PC-3 (cell line): ENCODE results near the gene BAIAP2L1. TPM values are rescaled to one million over a fixed set of nuclear protein-coding genes. Genes with fewer than 3 reads are reported as not detected.

Experiments used
- ATAC-seq: fragments of 200-7000 bp; cut with Tn5 transposase; 2 replicates; pipeline ENCODE4 v1.9.1; 2020; ENCODE audit warnings: mild to moderate bottlenecking, moderate library complexity
- BruUV-seq: library from RNA; stranded (reverse); fragments of 400-500 nt; replicated peaks from 2 replicates; lab custom pipeline; 2021; lab: Mats Ljungman, UMichigan
- CTCF ChIA-PET: fragments of 300-600 bp; sonication (Branson Sonifier 250); formaldehyde crosslinking; loops from one replicate; lab custom pipeline; 2022; ENCODE audit warnings: antibody characterized with exemption; lab: Charles Lee
- POLR2A ChIA-PET: fragments of 300-600 bp; sonication (Branson Sonifier 250); formaldehyde crosslinking; loops from one replicate; lab custom pipeline; 2022; ENCODE audit warnings: antibody characterized with exemption; ENCODE audit not compliant: unreplicated experiment; lab: Charles Lee
- DNase-seq: peaks from one replicate; pipeline ENCODE4 v3.0.0-alpha.2; 2015
- H2AFZ ChIP-seq: fragments of 300-600 bp; sonication (generic); 2 replicates; pipeline ENCODE4 v1.6.0; 2016; ENCODE audit warnings: antibody characterized with exemption, low read length
- H3F3A ChIP-seq: fragments of 300-600 bp; sonication (generic); one replicate; pipeline ENCODE4 v1.6.0; 2017; ENCODE audit warnings: antibody characterized with exemption, low read length, control low read depth, mild to moderate bottlenecking; ENCODE audit not compliant: unreplicated experiment
- H3K27ac ChIP-seq: fragments of 300-600 bp; sonication (generic); 2 replicates; pipeline ENCODE4 v1.5.1; 2016; ENCODE audit warnings: mild to moderate bottlenecking, low read length
- H3K27me3 ChIP-seq: fragments of 300-600 bp; sonication (generic); 2 replicates; pipeline ENCODE4 v1.6.1; 2016; ENCODE audit warnings: low read length, mixed read lengths
- H3K36me3 ChIP-seq: fragments of 300-600 bp; sonication (generic); 2 replicates; pipeline ENCODE4 v1.6.1; 2016; ENCODE audit warnings: low read depth, mixed run types, low read length, mixed read lengths
- H3K4me1 ChIP-seq: fragments of 300-600 bp; sonication (generic); 2 replicates; pipeline ENCODE4 v1.5.1; 2016; ENCODE audit warnings: low read length; ENCODE audit not compliant: insufficient read depth
- H3K4me2 ChIP-seq: fragments of 300-600 bp; sonication (generic); 2 replicates; pipeline ENCODE4 v1.6.0; 2016; ENCODE audit warnings: low read length
- H3K4me3 ChIP-seq: fragments of 300-600 bp; sonication (generic); 2 replicates; pipeline ENCODE4 v1.5.1; 2016; ENCODE audit warnings: mild to moderate bottlenecking, low read length, mixed read lengths
- H3K79me2 ChIP-seq: fragments of 300-600 bp; sonication (generic); 2 replicates; pipeline ENCODE4 v1.6.1; 2017; ENCODE audit warnings: low read length, mixed read lengths
- H3K9ac ChIP-seq: fragments of 300-600 bp; sonication (generic); 2 replicates; pipeline ENCODE4 v1.6.0; 2016; ENCODE audit warnings: mild to moderate bottlenecking, low read length
- H3K9me2 ChIP-seq: fragments of 300-600 bp; sonication (generic); replicated peaks from 2 replicates; pipeline ENCODE4 v1.6.1; 2016; ENCODE audit warnings: mixed run types, low read length, mixed read lengths
- H3K9me3 ChIP-seq: fragments of 300-600 bp; sonication (generic); 2 replicates; pipeline ENCODE4 v1.6.1; 2016; ENCODE audit warnings: low read length, mixed read lengths
- H4K20me1 ChIP-seq: fragments of 300-600 bp; sonication (generic); 2 replicates; pipeline ENCODE4 v1.6.1; 2016; ENCODE audit warnings: low read length, mixed read lengths
- EZH2 ChIP-seq: fragments of 300-600 bp; sonication (generic); IDR thresholded peaks from one replicate; pipeline ENCODE4 v1.6.1; 2017; ENCODE audit warnings: antibody characterized with exemption, mild to moderate bottlenecking, low read length; ENCODE audit not compliant: unreplicated experiment
- EZH2phosphoT487 ChIP-seq: fragments of 300-600 bp; sonication (generic); IDR thresholded peaks from 2 replicates; pipeline ENCODE4 v1.6.1; 2018; ENCODE audit warnings: mild to moderate bottlenecking, antibody characterized with exemption, low read length, borderline replicate concordance
- intact Hi-C: fragments of 100-400 bp; cut with micrococcal nuclease; formaldehyde crosslinking; loops from 2 replicates; pipeline ENCODE4 v1.9.0; 2023
- total RNA-seq: library from RNA; depleted of rRNA; stranded (reverse); fragments of >200 nt; gene quantifications from 2 replicates; pipeline ENCODE4 v1.2.3, GENCODE V29; 2014
- TF ChIP-seq, protein P1 (sequence below): fragments of 300-600 bp; sonication (generic); conservative IDR thresholded peaks from 2 replicates; pipeline ENCODE4 v1.5.1; 2017; ENCODE audit warnings: antibody characterized with exemption, low read depth, mild to moderate bottlenecking, low read length

The BAIAP2L1 gene
- total RNA-seq, 1 experiment from 2014 or later, result 18.9 TPM

DNA sequence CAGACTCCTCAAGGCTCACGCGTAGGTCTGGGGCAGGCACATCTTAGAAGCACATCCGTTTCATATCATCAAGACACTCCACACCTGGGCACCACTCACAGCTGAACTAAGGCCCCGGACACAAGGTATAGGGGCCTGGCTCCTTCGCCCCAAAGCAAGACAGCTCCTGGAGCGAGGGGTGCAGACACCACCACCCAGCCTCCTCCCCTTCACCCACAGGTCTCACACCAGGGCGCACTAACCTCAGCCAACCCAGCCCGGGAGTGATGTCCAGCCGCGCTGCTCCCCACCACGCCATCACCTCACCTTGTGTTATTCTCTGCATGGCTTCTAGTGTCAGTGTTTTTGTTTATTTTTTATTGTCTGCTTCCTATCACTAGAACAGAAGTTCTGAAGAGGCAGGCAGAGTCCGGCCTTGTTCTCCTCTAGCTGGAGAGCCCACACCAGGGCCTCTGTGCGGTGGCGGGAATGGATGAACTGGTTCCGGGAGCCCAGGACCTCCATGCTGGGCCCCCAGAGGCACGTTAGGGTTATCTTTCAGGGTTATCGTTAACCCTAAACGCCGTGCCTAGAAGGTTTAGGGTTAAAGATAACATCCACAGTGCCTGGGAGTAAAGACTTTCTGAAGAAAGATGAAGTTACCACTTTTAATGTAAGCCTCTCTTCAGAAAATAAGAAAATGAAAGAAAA lies 97.6 kb downstream of the BAIAP2L1 start:
- H3K27ac ChIP-seq, result no peak overlapping the region
- intact Hi-C loops, result no loop called here
- ATAC-seq, result no peak
- POLR2A ChIA-PET, result no interaction called here
- no peaks in the 10 kb centered on the region for H3K9me2 ChIP-seq
- H3K36me3 ChIP-seq, result peaks cover 11% of the 10 kb centered on the region; the same call in 1 of the 2 replicates
- no peaks in the 10 kb centered on the region for H3F3A ChIP-seq
- CTCF ChIA-PET, result no interaction called here
- no peak overlapping the region for H2AFZ ChIP-seq
- H3K9ac ChIP-seq, result no peak overlapping the region
- H3K4me3 ChIP-seq, result no peak overlapping the region
- no peaks in the 10 kb centered on the region for H4K20me1 ChIP-seq
- H3K27me3 ChIP-seq, result no peaks in the 10 kb centered on the region
- H3K4me1 ChIP-seq, result no peaks in the 10 kb centered on the region
- no peaks in the 10 kb centered on the region for H3K9me3 ChIP-seq
- TF ChIP-seq EZH2 (no peak), EZH2phosphoT487 (no peak)
- TF ChIP-seq, protein P1, sequence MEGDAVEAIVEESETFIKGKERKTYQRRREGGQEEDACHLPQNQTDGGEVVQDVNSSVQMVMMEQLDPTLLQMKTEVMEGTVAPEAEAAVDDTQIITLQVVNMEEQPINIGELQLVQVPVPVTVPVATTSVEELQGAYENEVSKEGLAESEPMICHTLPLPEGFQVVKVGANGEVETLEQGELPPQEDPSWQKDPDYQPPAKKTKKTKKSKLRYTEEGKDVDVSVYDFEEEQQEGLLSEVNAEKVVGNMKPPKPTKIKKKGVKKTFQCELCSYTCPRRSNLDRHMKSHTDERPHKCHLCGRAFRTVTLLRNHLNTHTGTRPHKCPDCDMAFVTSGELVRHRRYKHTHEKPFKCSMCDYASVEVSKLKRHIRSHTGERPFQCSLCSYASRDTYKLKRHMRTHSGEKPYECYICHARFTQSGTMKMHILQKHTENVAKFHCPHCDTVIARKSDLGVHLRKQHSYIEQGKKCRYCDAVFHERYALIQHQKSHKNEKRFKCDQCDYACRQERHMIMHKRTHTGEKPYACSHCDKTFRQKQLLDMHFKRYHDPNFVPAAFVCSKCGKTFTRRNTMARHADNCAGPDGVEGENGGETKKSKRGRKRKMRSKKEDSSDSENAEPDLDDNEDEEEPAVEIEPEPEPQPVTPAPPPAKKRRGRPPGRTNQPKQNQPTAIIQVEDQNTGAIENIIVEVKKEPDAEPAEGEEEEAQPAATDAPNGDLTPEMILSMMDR, result no peak
- no peak for DNase-seq
- H3K4me2 ChIP-seq, result no peak overlapping the region
- H3K79me2 ChIP-seq, result no peaks in the 10 kb centered on the region
- no TSS peak for BruUV-seq

DNA sequence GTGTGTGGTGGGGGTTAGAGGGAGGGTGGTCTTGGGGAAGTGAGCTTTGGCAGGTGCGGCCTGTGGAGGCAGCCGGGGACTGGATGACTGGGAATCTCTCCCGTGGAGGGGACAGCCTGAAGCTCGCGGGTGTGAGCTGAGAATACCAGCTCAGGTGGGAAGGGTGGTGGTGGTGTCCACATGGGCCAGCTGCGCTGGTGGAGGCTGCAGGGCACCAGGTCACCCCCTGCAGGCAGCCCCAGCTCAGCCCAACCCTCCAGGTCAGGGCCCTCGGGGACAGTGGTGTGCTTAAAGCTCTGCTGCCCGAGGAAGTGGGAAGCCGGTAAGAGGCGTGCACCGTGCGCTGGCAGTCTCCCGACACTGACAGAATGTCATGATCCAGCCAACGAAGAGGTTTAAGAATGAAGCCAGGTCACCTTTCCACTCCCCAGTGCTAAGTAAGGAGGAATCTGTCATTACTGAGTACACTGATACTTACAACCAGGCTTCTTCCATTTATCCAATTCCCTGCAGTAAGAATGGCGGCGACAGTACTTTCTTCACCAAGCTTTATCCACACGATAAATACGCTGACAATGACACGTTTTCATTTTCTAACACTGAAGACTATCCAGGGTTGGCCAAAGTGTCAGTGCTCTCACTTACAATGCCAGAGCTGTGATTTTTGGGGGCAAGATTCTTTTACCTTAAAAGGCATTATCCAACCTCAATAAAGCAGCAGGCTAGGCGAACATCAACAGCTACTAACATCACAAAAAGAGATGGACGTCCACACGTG lies 99.0 kb downstream of the BAIAP2L1 start:
- Histone ChIP-seq H3K27ac (no peak overlapping the region), H4K20me1 (no peaks in the 10 kb centered on the region), H3K4me2 (no peak overlapping the region), H3K79me2 (no peaks in the 10 kb centered on the region), H3K36me3 (peaks cover 6% of the 10 kb centered on the region; the same call in 1 of the 2 replicates), H3K9me3 (no peaks in the 10 kb centered on the region), H3K4me1 (no peaks in the 10 kb centered on the region), H3K27me3 (no peaks in the 10 kb centered on the region), H3K4me3 (no peak overlapping the region), H2AFZ (no peak overlapping the region), H3K9me2 (no peaks in the 10 kb centered on the region), H3K9ac (no peak overlapping the region), H3F3A (no peaks in the 10 kb centered on the region)
- intact Hi-C loops, result no loop called here
- CTCF ChIA-PET, result no interaction called here
- ATAC-seq (no peak), DNase-seq (no peak)
- BruUV-seq, result no TSS peak
- no peak for TF ChIP-seq EZH2
- TF ChIP-seq, protein P1, result no peak
- TF ChIP-seq EZH2phosphoT487, result no peak
- POLR2A ChIA-PET, result interaction anchor here (0.8 kb wide), 1 partner anchor 99 kb away, joined by 3 read pairs; the partner anchor contains the start of gene BAIAP2L1
